HG03135 (cell line): Measurements from ENCODE around the gene PRKN.

Source experiments
- ATAC-seq: cut with Tn5 transposase; IDR thresholded peaks from one replicate; pipeline ENCODE4 v1.9.1; 2021; ENCODE audit warnings: mild to moderate bottlenecking, moderate library complexity; ENCODE audit not compliant: unreplicated experiment

The PRKN gene

GRCh38 chr6:162389343-162390085, 338.1 kb downstream of the PRKN start:
- ATAC-seq: no peak

DNA sequence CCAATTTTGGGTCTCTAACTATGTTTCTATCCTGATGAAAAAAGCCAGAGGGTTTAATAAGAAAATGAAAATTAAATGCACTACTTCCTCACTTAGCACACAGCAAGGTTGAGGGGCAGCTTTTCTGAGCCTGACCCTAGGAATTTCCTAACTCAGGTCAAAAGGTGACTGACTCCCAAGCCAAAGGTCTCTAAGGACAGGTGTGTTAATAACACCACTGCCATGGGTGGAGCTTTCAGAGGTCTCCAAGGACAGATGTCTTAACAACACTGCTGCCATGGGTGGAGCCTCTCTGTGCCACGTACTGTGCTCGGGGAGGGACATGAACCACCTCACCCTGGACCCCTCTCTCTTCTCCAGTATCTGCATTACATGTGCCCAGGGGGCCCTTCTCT, 339.2 kb downstream of the PRKN start:
- no peak for ATAC-seq

DNA sequence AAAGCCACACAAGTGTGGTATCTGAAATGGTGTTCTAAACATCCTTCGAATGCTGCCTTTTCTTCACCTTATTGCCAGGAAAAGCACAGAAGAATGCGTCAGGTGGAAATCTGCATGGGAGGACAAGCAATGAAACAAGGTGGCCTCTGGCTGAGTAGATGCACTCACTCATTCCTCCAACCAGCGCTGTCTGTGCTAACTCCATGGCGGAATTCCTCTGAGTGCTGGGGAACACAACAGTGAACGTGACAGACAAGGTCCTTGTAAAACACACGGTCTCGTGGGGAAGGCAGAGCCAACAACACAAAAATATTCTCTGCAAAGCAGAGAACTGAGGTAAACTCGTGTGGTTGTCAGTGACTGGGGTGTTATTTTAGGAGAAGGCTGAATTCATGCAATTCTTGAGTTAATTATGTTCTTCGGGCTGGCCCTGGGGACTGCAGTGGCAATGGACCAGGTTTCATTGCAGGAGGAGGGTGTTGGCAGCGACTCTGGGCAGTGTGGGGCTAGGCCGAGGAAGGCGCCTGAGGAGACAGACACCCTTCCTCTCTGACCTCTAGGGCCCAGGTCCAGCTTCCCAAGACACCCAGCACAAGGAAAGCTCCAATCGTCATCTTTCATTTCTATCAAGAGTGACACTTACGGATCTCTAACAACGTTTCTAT, 339.7 kb downstream of the PRKN start:
- ATAC-seq: no peak

DNA sequence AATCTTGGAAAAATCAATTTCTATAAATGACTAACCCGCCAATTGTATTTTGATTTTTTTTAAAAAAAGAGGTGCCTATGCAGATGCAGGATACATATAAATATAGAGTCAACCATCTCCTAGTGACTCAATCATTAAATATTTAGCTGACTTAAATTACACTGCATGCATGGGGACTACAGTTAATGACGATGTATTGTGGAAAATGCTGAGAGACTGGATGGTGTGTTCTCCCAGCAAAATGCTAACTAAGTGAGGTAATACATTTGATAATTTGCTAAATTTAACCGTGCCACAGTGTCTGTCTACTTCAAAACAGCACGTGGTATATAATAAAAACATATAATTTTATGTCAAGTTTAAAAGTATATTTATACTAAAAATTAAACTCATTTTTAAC, 341.6 kb downstream of the PRKN start:
- no peak for ATAC-seq

DNA sequence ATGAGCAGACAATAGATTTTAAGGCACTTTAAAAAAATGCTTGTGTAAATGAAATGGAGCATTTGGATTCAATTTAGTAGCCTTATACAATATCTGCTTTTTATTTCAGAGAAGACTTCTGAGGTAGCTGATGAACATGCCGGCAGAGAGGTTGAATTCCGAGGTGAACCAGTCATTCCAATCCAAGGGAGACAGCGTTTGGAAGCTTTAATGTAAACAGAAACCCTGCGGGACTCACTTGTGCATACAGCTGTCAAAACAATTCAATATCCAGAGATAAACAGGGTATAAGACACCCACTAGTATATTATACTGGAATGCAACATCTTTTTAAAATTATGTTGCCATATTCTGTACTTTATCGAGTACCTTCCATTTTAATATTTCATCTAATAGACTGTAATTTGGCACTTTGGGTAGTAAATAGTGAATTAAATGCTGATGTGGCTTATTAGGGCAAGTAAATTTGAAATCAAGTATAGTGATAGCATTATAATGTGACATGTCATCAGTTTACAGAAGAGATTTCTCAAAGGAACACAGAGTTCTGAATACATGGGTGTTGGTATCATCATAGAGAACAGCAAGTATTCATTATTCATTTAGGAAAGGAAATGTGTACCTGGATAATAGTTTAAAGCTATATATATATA, 347.7 kb downstream of the PRKN start:
- ATAC-seq: no peak

- no peak for ATAC-seq
Measured at GRCh38 chr6:162377735-162378134, 349.8 kb downstream of the PRKN start.

GRCh38 chr6:162373868-162374267, 353.7 kb downstream of the PRKN start:
- ATAC-seq: no peak

DNA sequence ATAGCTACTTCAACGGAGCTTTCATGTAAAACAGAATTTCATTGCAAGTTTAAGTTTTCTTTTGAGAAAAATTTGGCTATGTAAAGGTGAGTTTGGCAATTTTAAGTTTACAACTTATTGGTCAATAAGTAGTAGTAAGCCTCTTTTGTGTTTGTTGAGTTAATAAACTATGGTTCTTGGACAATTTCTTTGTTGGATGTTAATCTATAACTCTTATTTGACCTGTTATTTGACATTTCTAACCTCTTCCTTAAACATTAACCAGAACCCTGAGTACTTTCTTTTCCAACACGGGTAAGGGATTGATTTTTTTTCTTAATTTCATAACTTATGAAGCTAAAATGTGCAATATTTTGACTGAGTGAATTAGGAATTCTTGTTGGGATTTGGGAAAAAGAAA, 354.4 kb downstream of the PRKN start:
- ATAC-seq: no peak

- ATAC-seq: no peak
Measured at GRCh38 chr6:162372106-162372505, 355.5 kb downstream of the PRKN start.

- ATAC-seq: no peak
Measured at GRCh38 chr6:162371121-162371520, 356.4 kb downstream of the PRKN start.

- ATAC-seq: no peak
Measured at GRCh38 chr6:162369091-162369490, 358.5 kb downstream of the PRKN start.

DNA sequence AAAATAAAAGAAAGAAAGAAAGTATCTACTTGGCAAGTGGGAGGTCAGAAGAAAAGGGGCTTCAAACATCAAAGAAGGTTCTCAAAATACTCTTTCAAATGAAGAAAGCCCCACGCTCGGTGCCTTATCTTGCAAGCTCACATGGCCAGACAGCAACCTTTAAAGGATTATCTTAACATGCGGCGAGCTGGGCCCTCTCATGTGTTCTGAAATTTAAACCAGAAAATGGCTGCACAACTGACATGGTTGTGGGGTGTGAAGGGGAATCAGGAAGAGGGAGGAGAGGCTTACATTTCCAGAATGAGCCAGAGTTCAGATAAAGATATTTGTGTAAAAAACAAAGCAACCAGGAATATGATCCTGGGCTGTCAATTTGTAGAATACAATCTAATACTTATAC, 363.1 kb downstream of the PRKN start:
- ATAC-seq: no peak

- no peak for ATAC-seq
Measured at GRCh38 chr6:162363757-162364156, 363.8 kb downstream of the PRKN start.

GRCh38 chr6:162360901-162361567, 366.5 kb downstream of the PRKN start:
- ATAC-seq: no peak

- no peak for ATAC-seq
Measured at GRCh38 chr6:162358625-162359024, 368.9 kb downstream of the PRKN start.

GRCh38 chr6:162345051-162345511, 382.5 kb downstream of the PRKN start:
- ATAC-seq: no peak

DNA sequence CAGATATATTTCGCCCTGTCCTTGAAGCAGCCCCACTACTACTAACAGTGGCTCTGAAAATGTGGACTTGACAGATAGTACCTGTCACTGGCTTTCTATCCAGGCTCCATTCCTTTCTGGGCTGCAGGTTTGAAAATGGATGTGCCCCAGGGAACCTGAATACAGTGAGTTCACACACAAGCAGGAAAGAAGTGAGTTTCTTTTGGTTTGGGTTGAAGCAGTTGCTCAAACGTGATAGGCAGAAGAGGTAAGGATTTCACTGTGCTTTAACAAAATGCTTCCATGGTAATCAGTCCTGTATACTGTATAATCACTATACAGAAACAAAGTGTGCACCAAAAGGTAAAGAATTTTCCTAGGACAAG, 382.9 kb downstream of the PRKN start:
- no peak for ATAC-seq

DNA sequence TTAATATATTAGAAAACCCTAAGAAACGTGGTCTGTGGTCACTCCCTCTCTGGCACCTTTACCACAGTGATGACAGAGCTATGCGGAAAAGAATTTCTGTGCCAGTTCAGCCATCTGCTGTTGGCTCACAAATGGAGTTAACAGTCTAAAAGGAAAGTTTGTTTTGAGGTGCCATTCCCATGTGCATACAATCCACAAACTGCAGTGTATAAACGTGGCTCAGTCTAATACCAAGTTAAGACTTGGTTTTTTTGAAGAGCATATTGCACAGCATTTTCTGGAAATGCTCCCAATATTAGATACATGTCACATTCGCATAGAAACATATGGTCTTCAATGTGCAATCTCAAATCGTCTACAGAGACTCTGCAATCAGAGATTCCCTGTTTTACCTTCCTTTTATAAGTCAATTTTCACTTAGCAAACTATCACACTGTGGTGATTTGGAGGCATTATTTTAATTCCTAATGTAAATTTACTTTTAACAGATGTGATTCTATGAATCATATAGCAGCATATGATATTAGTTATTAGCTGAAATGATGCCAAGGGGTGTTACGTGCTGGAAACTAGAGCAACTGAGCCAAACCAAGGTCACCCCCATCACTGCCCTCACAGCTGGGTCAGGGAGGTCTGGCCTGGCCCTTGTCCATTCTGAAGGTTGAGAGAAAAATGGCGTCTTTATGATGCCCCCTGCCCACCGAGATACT, 383.5 kb downstream of the PRKN start:
- no peak for ATAC-seq

DNA sequence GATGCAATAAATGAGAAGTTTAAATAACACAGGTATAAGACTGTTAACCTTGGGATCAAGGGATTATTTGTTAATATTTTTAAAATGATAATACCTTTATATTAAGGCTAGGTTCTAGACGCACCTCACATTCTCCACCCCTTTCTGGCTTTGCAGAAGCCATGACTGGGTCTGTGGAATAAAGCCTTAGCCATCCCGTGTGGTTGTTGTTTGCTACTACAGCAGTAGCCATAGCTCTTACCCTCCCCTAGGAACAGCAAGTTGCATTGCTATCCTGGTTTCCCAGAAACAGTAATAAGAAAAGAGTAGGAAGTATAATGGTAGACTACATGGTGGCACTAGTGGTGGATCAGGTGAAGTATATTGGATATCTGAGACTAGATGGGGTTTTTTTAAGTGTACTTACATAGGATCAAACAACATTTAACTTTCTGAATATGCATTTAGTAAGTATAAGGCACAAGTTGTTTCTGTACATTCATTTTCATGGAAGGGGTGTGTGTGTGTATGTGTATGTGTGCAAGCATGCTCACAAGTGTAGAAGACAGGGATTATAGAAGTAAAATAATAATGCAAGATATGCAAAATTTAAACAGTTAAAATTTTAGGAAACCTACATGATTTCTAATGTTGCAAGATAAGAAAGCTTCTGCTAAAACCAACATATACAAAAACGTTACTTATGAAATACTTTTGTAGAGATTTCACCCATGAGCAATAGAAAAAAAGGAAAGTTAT, 384.2 kb downstream of the PRKN start:
- ATAC-seq: no peak

DNA sequence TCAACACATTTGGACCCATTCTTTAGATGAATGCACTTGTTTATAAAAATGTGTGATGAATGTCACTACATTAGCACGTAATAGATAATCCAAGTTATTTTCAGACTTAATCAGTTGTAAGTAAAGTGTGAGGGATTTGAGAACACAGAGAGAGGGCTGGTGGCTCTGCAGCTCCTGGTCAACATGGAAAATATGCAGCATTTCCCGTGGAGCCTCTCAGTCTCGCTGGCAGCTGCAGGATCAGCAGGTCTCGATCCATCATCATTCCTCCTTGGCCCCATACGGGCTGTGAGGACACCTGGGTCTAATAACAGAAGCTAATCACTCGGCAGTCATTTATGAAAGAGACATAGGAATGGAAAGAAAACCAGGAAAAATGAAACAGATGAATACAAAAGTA, 390.2 kb downstream of the PRKN start:
- no peak for ATAC-seq
